Measurements from ENCODE around the gene HDAC5. TPM values are rescaled to one million over a fixed set of nuclear protein-coding genes. Genes with fewer than 3 reads are reported as not detected.

The HDAC5 gene
- 10 to 100 TPM; 42.4 to 71.0 (median 48.4) TPM for total RNA-seq

GRCh38 chr17:44123356-44124117 lies at the start of gene HDAC5:
Gene HDAC5, minus strand, starts transcription at chr17:44123641. Its CDS starts 6,126 bp downstream, at chr17:44117515.
- Histone ChIP-seq H3K4me3 (peak within 1 kb of the TSS; percentile 85 to 99 (median 96)), H3K27me3 (no peaks in the 10 kb centered on the region), H3K9me3 (no peaks in the 10 kb centered on the region), H3K36me3 (no peaks in the 10 kb centered on the region), H3K27ac (peak within 1 kb of the TSS; percentile 89 to 98 (median 92)), H3K4me1 (peaks cover 0 to 43% (median 8%) of the 10 kb centered on the region in 4 donors)
- DNase-seq: peak; percentile 97 to 98 (median 98)
- TF ChIP-seq CTCF (IDR thresholded peaks at IDR 0.05) (peak; percentile 17 to 62 (median 58)), POLR2A (IDR thresholded peaks at IDR 0.05) (peak; percentile 47 to 62)

- TF ChIP-seq CTCF (IDR thresholded peaks at IDR 0.05) (no peak), POLR2A (IDR thresholded peaks at IDR 0.05) (no peak)
- Histone ChIP-seq H3K4me3 (no peak overlapping the region), H3K36me3 (peaks cover 0 to 8% (median 0%) of the 10 kb centered on the region in 3 donors), H3K4me1 (peaks cover 0 to 16% (median 0%) of the 10 kb centered on the region in 4 donors), H3K27ac (no peak overlapping the region), H3K27me3 (no peaks in the 10 kb centered on the region), H3K9me3 (no peaks in the 10 kb centered on the region)
- no peak for DNase-seq
Observed at GRCh38 chr17:44171931-44172455, 48.6 kb upstream of the HDAC5 start.

GRCh38 chr17:44170499-44171201 lies 47.2 kb upstream of the HDAC5 start, which contains the start of gene ASB16:
Gene ASB16, plus strand, starts transcription at chr17:44170704. Its CDS starts 86 bp downstream, at chr17:44170790.
- Histone ChIP-seq H3K36me3 (no peaks in the 10 kb centered on the region), H3K9me3 (no peaks in the 10 kb centered on the region), H3K27ac (peak within 1 kb of the TSS in 1 of 4 donors; percentile 63), H3K27me3 (no peaks in the 10 kb centered on the region), H3K4me1 (peaks cover 0 to 16% (median 0%) of the 10 kb centered on the region in 4 donors), H3K4me3 (peak within 1 kb of the TSS in 1 of 4 donors; percentile 36)
- TF ChIP-seq POLR2A (IDR thresholded peaks at IDR 0.05): no peak
- no peak for TF ChIP-seq CTCF (IDR thresholded peaks at IDR 0.05)
- DNase-seq: no peak

GRCh38 chr17:44170135-44170498 lies 46.7 kb upstream of the HDAC5 start:
- no peaks in the 10 kb centered on the region for H3K36me3 ChIP-seq
- H3K27me3 ChIP-seq: no peaks in the 10 kb centered on the region
- H3K27ac ChIP-seq: peak overlapping the region in 1 of 4 donors; percentile 63
- no peaks in the 10 kb centered on the region for H3K9me3 ChIP-seq
- H3K4me3 ChIP-seq: no peak overlapping the region
- H3K4me1 ChIP-seq: peaks cover 0 to 16% (median 0%) of the 10 kb centered on the region in 4 donors
- no peak for DNase-seq
- no peak for TF ChIP-seq CTCF (IDR thresholded peaks at IDR 0.05)
- no peak for TF ChIP-seq POLR2A (IDR thresholded peaks at IDR 0.05)

GRCh38 chr17:44167181-44167861 lies 43.9 kb upstream of the HDAC5 start:
- Histone ChIP-seq H3K27me3 (no peaks in the 10 kb centered on the region), H3K4me1 (peaks cover 0 to 16% (median 0%) of the 10 kb centered on the region in 4 donors), H3K27ac (no peak overlapping the region), H3K9me3 (no peaks in the 10 kb centered on the region), H3K36me3 (no peaks in the 10 kb centered on the region), H3K4me3 (no peak overlapping the region)
- DNase-seq: no peak
- no peak for TF ChIP-seq CTCF (IDR thresholded peaks at IDR 0.05)
- no peak for TF ChIP-seq POLR2A (IDR thresholded peaks at IDR 0.05)
